DMS114 treated with DMSO at 0.1 percent for 48 hours (cell line): ENCODE measurements around the gene NANOS3.
"Not testable (repeated sequence)": the region's sequence is repeated elsewhere in the genome, so short reads cannot be mapped to it uniquely, and the experiment has no call there.

Experiments
- DNase-seq: peaks from one replicate; lab custom pipeline; 2025; ENCODE audit not compliant: unreplicated experiment; lab: John Stamatoyannopoulos, UW

The NANOS3 gene

GRCh38 chr19:13843104-13843921 is 33.6 kb upstream of the NANOS3 start:
- no peak for DNase-seq

- no peak for DNase-seq
Observed at GRCh38 chr19:13844130-13844631, 32.8 kb upstream of the NANOS3 start.

- DNase-seq = no peak
Observed at GRCh38 chr19:13846557-13847406, 30.2 kb upstream of the NANOS3 start.

GRCh38 chr19:13847407-13848339 is 29.3 kb upstream of the NANOS3 start:
- peak; percentile 27 for DNase-seq

GRCh38 chr19:13848340-13848677 is 28.6 kb upstream of the NANOS3 start:
- DNase-seq = no peak

GRCh38 chr19:13848798-13849676 is 27.9 kb upstream of the NANOS3 start:
- no peak for DNase-seq

GRCh38 chr19:13849991-13850909 is 26.7 kb upstream of the NANOS3 start:
- no peak for DNase-seq

- no peak for DNase-seq
Observed at GRCh38 chr19:13850910-13851733, 25.8 kb upstream of the NANOS3 start.

GRCh38 chr19:13851734-13852114 is 25.2 kb upstream of the NANOS3 start:
- not testable (repeated sequence) for DNase-seq

GRCh38 chr19:13852171-13852707 is 24.7 kb upstream of the NANOS3 start:
- DNase-seq = not testable (repeated sequence)

- DNase-seq = no peak
Observed at GRCh38 chr19:13856497-13856896, 20.4 kb upstream of the NANOS3 start.

- DNase-seq = no peak
Observed at GRCh38 chr19:13859361-13859880, 17.5 kb upstream of the NANOS3 start.

- no peak for DNase-seq
Observed at GRCh38 chr19:13860679-13861391, 16.1 kb upstream of the NANOS3 start.

- no peak for DNase-seq
Observed at GRCh38 chr19:13861392-13861713, 15.6 kb upstream of the NANOS3 start.

- DNase-seq = peak; percentile 72
Observed at GRCh38 chr19:13861714-13862531, 15.0 kb upstream of the NANOS3 start.

GRCh38 chr19:13864046-13864666 is 12.8 kb upstream of the NANOS3 start:
- no peak for DNase-seq
